ENCODE measurements around the gene PLS3. TPM values are rescaled to one million over a fixed set of nuclear protein-coding genes. Genes with fewer than 3 reads are reported as not detected.
"Not testable (repeated sequence)": the region's sequence is repeated elsewhere in the genome, so short reads cannot be mapped to it uniquely, and the experiment has no call there.

The PLS3 gene
- total RNA-seq, 1 donor from 2014 or later, result 1.4 TPM

DNA sequence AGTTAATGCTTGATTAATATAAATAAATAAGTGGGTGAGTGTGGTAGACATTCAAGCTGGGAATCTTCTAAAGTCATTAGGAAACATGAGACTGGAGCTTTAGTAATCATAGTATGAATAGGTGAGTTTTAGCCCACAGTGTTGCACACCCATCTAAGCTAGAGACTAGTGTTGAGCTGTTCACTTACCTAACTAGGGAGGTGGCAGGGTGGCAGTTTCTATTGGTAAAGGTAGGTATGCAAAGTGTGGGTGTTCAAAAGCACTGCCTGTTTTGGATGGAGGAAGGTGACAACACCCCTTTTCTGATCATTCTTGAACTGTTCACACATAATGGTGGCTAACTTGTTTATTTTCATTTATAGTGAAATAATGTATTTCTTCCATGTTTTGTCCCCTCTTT, 41.3 kb downstream of the PLS3 start:
- no peaks in the 10 kb centered on the region for H3K36me3 Mint-ChIP-seq (ENCODE audit: low read depth)
- no peaks in the 10 kb centered on the region for H3K9me3 Mint-ChIP-seq
- H3K4me1 Mint-ChIP-seq (ENCODE audit: low read depth), result no peaks in the 10 kb centered on the region
- no peak overlapping the region for H3K27ac Mint-ChIP-seq
- H3K27me3 Mint-ChIP-seq (ENCODE audit: insufficient read depth), result no peaks in the 10 kb centered on the region
- no peak for DNase-seq (ENCODE audit: low spot score)
- H3K4me3 Mint-ChIP-seq, result no peak overlapping the region
- intact Hi-C loops (cut with micrococcal nuclease), result no loop called here

DNA sequence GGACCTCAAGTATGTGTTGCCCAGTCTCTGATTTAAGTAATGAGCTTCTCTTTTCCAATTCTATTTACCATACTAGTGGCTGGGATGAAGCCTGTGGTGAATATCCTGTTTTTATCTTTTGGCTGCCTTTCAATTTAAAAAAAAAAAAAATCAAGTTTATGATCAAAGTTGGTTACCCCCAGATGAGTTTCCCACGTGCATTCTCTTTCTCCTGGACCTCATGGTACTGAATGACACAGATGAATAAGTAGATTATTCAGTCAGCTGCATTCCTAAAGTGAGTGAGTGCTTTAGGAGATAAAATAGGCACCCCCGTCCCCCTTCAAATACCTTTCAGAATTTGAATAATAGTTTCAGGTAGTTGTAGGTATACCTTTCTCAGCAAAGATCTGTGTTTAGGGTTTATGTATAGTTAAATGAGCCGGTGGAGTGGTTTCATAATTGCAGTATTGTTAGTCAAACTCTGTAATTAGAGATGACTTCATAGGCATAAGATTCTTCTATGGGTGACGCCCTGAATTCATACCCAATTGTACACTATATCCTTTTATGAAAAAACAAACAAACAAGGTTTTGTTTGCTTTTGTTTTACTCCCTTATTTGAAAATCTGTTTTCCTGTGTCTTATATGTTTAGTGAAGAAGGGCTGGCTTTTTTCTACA, 41.9 kb downstream of the PLS3 start:
- Mint-ChIP-seq H3K27me3 (ENCODE audit: insufficient read depth) (no peaks in the 10 kb centered on the region), H3K36me3 (ENCODE audit: low read depth) (no peaks in the 10 kb centered on the region), H3K4me3 (no peak overlapping the region), H3K27ac (no peak overlapping the region), H3K9me3 (no peaks in the 10 kb centered on the region), H3K4me1 (ENCODE audit: low read depth) (no peaks in the 10 kb centered on the region)
- intact Hi-C loops (cut with micrococcal nuclease), result no loop called here
- DNase-seq (ENCODE audit: low spot score), result no peak

DNA sequence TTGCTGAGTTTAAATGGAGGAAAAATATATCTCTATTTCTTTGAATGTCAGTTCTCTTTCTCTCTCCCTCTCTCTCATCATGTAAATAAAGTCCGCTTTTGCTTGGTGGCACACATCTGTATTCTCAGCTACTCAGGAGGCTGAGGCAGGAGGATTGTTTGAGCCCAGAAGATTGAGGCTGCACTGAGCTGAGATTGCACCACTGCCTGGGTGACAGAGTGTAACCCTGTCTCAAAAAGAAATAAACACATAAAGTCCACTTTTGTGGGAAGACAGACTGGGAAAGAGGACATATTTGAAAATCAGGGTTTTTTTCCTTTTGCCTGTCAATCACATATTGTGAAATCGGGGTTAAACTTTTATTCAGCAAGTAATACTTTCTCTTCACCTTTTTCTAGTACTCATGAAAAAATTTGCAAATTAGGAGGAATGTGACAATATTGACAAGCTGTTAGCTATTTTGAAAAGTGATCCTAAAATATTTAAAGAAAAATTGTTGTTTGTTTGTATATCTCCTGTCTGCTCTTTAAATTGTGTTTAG, 42.6 kb downstream of the PLS3 start:
- no peaks in the 10 kb centered on the region for H3K4me1 Mint-ChIP-seq (ENCODE audit: low read depth)
- H3K27ac Mint-ChIP-seq, result no peak overlapping the region
- no peak for DNase-seq (ENCODE audit: low spot score)
- no peak overlapping the region for H3K4me3 Mint-ChIP-seq
- H3K36me3 Mint-ChIP-seq (ENCODE audit: low read depth), result no peaks in the 10 kb centered on the region
- H3K27me3 Mint-ChIP-seq (ENCODE audit: insufficient read depth), result no peaks in the 10 kb centered on the region
- no peaks in the 10 kb centered on the region for H3K9me3 Mint-ChIP-seq
- intact Hi-C loops (cut with micrococcal nuclease), result no loop called here

DNA sequence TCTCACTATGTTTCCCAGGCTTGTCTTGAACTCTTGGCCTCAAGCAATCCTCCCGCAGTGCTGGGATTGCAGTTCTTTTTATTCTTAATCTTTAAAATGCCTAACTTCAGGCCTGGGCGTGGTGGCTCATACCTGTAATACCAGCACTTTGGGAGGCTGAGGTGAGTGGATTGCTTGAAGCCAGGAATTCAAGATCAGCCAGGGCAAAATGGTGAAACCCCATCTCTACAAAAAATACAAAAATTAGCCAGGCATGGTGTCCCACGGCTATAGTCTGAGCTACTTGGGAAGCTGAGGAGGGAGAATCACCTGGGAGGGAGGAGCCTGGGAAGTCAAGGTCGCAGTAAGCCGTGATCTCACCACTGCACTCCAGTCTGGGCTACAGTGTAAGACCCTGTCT, 45.9 kb downstream of the PLS3 start:
- intact Hi-C loops (cut with micrococcal nuclease), result no loop called here

DNA sequence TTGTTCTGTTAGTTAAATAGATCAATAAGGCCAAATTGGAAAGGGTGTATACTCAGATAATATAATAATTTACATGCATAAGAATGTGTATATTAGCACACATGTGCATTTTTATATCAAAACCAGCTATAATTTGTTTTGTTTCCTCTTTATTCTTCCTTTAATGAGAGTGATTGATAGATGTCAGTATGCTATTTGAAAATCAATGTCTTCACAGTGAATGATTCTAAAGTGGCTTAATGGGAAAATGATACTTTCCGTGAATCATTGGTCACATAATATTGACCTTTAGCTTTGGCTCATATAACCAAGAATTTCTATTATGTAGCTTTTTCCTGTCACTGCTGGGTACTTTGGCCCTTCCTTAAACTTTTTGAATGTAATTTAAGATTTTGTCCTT, 48.6 kb downstream of the PLS3 start:
- H3K4me1 Mint-ChIP-seq (ENCODE audit: low read depth), result no peaks in the 10 kb centered on the region
- intact Hi-C loops (cut with micrococcal nuclease), result no loop called here
- no peak overlapping the region for H3K4me3 Mint-ChIP-seq

More for the DNA sequence above, 45.9 kb downstream of the PLS3 start:
- Mint-ChIP-seq H3K4me1 (ENCODE audit: low read depth) (no peaks in the 10 kb centered on the region), H3K4me3 (no peak overlapping the region), H3K36me3 (ENCODE audit: low read depth) (no peaks in the 10 kb centered on the region), H3K27me3 (ENCODE audit: insufficient read depth) (no peaks in the 10 kb centered on the region), H3K9me3 (no peaks in the 10 kb centered on the region), H3K27ac (no peak overlapping the region)
- DNase-seq (ENCODE audit: low spot score), result no peak

DNA sequence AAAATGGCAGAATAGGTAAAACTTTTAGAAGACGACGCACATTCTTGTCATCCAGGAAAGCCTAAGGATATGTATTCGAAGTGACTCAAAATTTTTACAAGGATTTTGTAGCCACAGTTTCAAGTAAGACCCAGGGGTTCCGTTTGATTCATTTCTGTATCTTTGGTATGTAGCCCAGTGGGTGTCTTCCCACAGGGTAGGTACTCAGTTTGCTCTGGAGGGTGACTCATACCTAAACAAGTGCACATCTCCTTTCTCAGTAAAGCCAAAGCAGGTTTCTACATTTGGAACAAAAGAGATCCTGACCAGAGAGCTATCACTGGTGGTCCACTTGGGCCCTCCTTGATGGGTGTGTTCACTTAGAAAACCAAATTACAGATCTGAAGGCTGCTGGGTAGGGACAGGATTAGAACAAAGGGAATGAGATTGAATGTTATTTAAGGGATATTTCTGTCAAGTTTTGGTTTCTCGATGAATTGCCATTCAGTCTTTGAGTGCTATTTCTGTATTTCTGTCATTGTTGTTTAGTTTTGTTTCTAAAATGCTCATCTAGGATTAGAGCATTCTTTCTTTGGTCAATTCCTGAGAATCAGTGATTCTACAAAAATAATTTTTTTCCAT, 56.1 kb downstream of the PLS3 start:
- Mint-ChIP-seq H3K36me3 (ENCODE audit: low read depth) (no peaks in the 10 kb centered on the region), H3K27ac (no peak overlapping the region), H3K9me3 (no peaks in the 10 kb centered on the region), H3K4me3 (no peak overlapping the region), H3K27me3 (ENCODE audit: insufficient read depth) (no peaks in the 10 kb centered on the region), H3K4me1 (ENCODE audit: low read depth) (no peaks in the 10 kb centered on the region)
- DNase-seq (ENCODE audit: low spot score), result no peak
- intact Hi-C loops (cut with micrococcal nuclease), result loop anchor here (1.0 to 2.0 kb wide), 2 partner anchors 32 to 56 kb away; partner anchors contain the start of gene PLS3

More for the DNA sequence above, 48.6 kb downstream of the PLS3 start:
- no peak for DNase-seq (ENCODE audit: low spot score)
- Mint-ChIP-seq H3K27ac (no peak overlapping the region), H3K27me3 (ENCODE audit: insufficient read depth) (no peaks in the 10 kb centered on the region), H3K9me3 (no peaks in the 10 kb centered on the region), H3K36me3 (ENCODE audit: low read depth) (no peaks in the 10 kb centered on the region)

DNA sequence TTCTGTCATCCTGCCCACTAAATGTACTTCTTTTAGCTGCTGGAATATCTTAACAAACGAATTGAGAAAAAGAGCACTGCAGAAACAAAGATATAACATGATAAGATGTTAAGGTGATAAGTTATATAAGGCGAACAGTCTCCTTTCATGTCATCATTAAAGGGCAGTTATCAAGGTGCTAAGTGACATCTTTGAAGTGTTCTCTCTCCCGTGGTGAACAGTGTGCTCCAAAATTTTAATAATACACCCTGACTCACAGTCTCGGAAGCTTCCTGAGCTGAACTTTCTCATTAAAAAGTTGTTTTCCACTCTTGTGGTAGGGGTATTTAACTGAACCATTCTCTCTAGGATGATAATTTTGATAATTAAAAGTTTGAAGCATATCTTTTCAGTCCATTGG, 61.6 kb downstream of the PLS3 start:
- Mint-ChIP-seq H3K36me3 (ENCODE audit: low read depth) (no peaks in the 10 kb centered on the region), H3K27ac (no peak overlapping the region), H3K9me3 (no peaks in the 10 kb centered on the region), H3K4me3 (no peak overlapping the region), H3K27me3 (ENCODE audit: insufficient read depth) (no peaks in the 10 kb centered on the region), H3K4me1 (ENCODE audit: low read depth) (no peaks in the 10 kb centered on the region)
- intact Hi-C loops (cut with micrococcal nuclease), result no loop called here
- no peak for DNase-seq (ENCODE audit: low spot score)

DNA sequence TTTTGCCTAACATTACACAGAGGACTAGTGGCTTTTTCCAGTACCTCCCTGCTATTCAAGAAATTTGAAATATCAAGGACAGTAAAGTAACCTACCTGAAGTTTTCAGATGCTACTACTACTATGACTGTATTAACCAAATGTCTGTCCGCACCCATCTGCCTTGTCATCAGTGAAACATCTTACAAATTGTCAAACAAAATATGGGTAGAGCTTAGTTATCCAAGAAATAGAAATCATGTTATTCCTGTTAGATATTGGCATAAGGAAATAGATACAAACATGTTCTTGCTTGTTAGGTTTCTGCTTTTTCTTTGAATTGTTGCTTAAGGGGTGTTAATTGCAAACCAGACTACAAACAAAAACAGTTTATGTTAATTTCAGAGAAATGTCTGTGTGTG, 63.9 kb downstream of the PLS3 start:
- no peaks in the 10 kb centered on the region for H3K27me3 Mint-ChIP-seq (ENCODE audit: insufficient read depth)
- intact Hi-C loops (cut with micrococcal nuclease), result no loop called here
- H3K27ac Mint-ChIP-seq, result no peak overlapping the region
- no peaks in the 10 kb centered on the region for H3K36me3 Mint-ChIP-seq (ENCODE audit: low read depth)
- H3K4me3 Mint-ChIP-seq, result no peak overlapping the region
- DNase-seq (ENCODE audit: low spot score), result no peak
- no peaks in the 10 kb centered on the region for H3K9me3 Mint-ChIP-seq
- H3K4me1 Mint-ChIP-seq (ENCODE audit: low read depth), result no peaks in the 10 kb centered on the region

DNA sequence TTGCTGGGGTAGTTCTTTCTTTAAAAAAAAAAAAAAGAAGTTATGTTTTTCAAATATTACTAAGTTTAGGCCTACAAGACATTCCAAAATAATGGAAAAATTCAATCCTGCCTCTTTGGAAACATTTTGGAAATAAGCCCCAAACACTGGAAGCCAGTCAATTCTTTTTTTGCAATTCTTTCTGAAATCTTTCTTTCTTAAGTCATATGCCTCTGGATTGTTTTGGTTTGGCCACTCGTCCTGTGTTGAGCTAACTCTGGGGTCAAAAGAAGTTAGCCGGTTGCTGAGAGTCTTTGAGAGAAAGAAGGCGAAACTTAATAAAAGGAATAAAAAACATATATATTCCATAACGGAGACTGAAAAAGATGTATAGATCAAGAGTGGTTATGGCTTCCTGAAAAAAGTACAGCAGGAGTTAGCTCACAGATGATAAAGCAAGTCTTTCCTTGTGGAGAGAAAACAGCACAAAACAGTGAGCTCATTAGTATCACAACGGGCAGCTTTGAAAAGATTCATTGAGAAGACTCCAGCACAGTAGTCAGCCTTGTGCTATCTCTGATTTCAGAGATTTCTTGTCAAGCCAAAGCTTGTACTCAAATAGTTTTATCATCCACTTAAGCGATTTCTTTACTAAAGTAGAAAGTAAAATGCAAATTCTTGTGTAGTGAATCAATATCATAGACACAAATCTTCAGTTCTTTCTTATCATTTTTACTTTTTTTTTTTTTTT, 64.8 kb downstream of the PLS3 start:
- no peak overlapping the region for H3K27ac Mint-ChIP-seq
- H3K4me3 Mint-ChIP-seq, result no peak overlapping the region
- H3K27me3 Mint-ChIP-seq (ENCODE audit: insufficient read depth), result no peaks in the 10 kb centered on the region
- no peaks in the 10 kb centered on the region for H3K4me1 Mint-ChIP-seq (ENCODE audit: low read depth)
- intact Hi-C loops (cut with micrococcal nuclease), result no loop called here
- no peak for DNase-seq (ENCODE audit: low spot score)
- no peaks in the 10 kb centered on the region for H3K9me3 Mint-ChIP-seq
- H3K36me3 Mint-ChIP-seq (ENCODE audit: low read depth), result no peaks in the 10 kb centered on the region

DNA sequence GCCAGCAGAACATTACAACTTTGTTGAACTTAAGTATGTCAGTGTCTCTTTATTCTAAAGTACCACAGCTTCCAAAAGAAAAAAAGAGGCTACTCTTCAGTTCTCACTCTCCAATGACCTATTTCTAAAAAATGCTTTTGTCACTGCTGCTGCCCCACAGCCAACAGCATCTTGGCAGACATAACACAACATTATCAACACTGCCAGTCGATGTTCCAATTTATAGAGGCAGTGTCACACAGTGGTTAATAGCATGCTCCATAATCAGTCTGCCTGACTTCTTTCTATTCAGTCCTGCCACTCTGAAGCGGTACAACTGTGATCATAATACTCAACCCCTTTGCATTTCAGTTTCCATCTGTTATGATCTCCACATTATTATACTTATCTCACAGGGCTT, 69.2 kb downstream of the PLS3 start:
- Mint-ChIP-seq H3K4me3 (no peak overlapping the region), H3K4me1 (ENCODE audit: low read depth) (no peaks in the 10 kb centered on the region), H3K27me3 (ENCODE audit: insufficient read depth) (no peaks in the 10 kb centered on the region), H3K36me3 (ENCODE audit: low read depth) (no peaks in the 10 kb centered on the region), H3K9me3 (no peaks in the 10 kb centered on the region), H3K27ac (no peak overlapping the region)
- no peak for DNase-seq (ENCODE audit: low spot score)
- intact Hi-C loops (cut with micrococcal nuclease), result no loop called here

DNA sequence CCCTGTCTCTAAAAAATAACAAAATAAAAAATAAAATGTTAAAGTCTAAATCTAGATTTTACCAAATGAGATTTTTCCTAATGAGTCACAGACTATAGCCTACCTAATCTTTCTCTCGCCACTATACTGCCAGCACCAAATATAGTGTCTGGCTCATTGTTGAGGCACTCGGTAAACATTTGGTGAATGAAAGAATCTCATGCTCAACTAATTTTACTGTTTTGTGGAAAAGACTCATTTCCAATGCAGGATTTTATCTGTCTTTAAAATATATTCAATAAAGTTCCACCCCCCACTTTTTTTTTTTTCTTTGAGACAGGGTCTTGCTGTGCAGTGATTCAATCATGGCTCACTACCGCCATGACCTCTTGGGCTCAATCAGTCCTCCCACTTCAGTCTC, 71.5 kb downstream of the PLS3 start:
- no peaks in the 10 kb centered on the region for H3K4me1 Mint-ChIP-seq (ENCODE audit: low read depth)
- no peaks in the 10 kb centered on the region for H3K36me3 Mint-ChIP-seq (ENCODE audit: low read depth)
- no peak for DNase-seq (ENCODE audit: low spot score)
- intact Hi-C loops (cut with micrococcal nuclease), result no loop called here
- H3K27me3 Mint-ChIP-seq (ENCODE audit: insufficient read depth), result no peaks in the 10 kb centered on the region
- H3K27ac Mint-ChIP-seq, result no peak overlapping the region
- H3K9me3 Mint-ChIP-seq, result no peaks in the 10 kb centered on the region
- H3K4me3 Mint-ChIP-seq, result no peak overlapping the region

DNA sequence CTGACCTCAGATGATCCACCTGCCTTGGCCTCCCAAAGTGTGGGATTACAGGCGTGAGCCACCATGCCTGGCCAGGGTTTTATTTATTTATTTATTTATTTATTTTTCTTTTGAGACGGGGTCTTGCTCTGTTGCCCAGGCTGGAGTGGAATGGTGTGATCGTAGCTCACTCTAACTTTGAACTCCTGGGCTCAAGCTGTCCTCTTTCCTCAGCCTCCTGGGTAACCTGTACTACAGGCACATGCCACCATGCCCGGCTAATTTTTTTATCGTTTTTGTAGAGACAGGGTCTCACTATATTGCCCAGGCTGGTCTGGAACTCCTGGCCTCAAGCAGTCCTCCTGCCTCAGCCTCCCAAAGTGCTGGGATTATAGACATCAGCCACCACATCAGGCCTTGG, 72.4 kb downstream of the PLS3 start:
- H3K4me3 Mint-ChIP-seq; H3K27ac Mint-ChIP-seq; H3K27me3 Mint-ChIP-seq (ENCODE audit: insufficient read depth); intact Hi-C loops (cut with micrococcal nuclease); DNase-seq (ENCODE audit: low spot score); H3K4me1 Mint-ChIP-seq (ENCODE audit: low read depth); H3K9me3 Mint-ChIP-seq; H3K36me3 Mint-ChIP-seq (ENCODE audit: low read depth): not testable (repeated sequence)

DNA sequence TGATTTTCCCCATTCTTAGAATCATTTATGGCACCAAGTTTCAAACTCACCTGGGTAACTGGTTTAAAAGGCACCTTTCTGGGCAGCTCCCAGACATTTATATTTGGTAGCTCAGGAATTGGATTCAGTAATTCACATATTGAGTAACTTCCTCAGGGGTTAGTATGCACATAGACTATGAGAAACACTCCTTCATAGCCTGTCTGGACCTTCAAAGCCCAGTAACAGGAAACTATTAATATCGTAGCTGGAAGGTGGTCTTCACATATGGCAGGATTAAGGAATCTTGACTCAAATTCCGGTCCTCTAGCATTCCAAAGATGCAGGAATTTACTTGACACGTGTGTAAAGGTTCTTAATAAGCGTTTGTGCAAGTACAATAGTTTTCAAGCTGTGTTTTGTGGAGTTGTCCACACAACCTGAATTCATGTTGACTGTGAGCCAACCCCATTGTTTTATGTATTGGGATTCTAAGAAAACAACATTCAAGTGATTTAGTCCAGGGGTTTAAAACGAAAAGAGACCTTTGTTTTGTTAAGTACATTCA, 78.4 kb downstream of the PLS3 start:
- intact Hi-C loops (cut with micrococcal nuclease), result no loop called here
- H3K4me3 Mint-ChIP-seq, result no peak overlapping the region
- no peak overlapping the region for H3K27ac Mint-ChIP-seq
- no peaks in the 10 kb centered on the region for H3K27me3 Mint-ChIP-seq (ENCODE audit: insufficient read depth)
- no peak for DNase-seq (ENCODE audit: low spot score)
- H3K9me3 Mint-ChIP-seq, result no peaks in the 10 kb centered on the region
- no peaks in the 10 kb centered on the region for H3K36me3 Mint-ChIP-seq (ENCODE audit: low read depth)
- H3K4me1 Mint-ChIP-seq (ENCODE audit: low read depth), result no peaks in the 10 kb centered on the region
